Measurements from ENCODE around the gene RPUSD1. TPM values are rescaled to one million over a fixed set of nuclear protein-coding genes. Genes with fewer than 3 reads are reported as not detected.

The RPUSD1 gene
- total RNA-seq, 1 experiment from 2014 or later: 45.1 TPM

- no peaks in the 10 kb centered on the region for H3K36me3 Mint-ChIP-seq
- no peak for DNase-seq (ENCODE audit: low spot score)
- H3K27ac Mint-ChIP-seq: no peak overlapping the region
- no peak for ATAC-seq
- H3K4me1 Mint-ChIP-seq: peaks cover 30% of the 10 kb centered on the region
- no peak overlapping the region for H3K4me3 Mint-ChIP-seq
- ChIA-PET CTCF (interaction anchor here (0.6 to 3.5 kb wide), 5 partner anchors 8 to 248 kb away, joined by 3 to 21 read pairs (median 3); partner anchors contain the start of genes CHTF18, CIAO3 and RPUSD1), POLR2A (interaction anchor here (0.6 kb wide), 1 partner anchor 40 kb away, joined by 3 read pairs; no protein-coding TSS in a partner anchor)
- H3K27me3 Mint-ChIP-seq (ENCODE audit: low read depth): no peaks in the 10 kb centered on the region
- no peak for TF ChIP-seq ZNF317 (CRISPR knock-in tag; IDR thresholded peaks at IDR 0.05; ENCODE audit: borderline replicate concordance, low read depth)
- TF ChIP-seq IRF1 (CRISPR knock-in tag; IDR thresholded peaks at IDR 0.05): no peak
- no peak for TF ChIP-seq ZNF416 (CRISPR knock-in tag; IDR thresholded peaks at IDR 0.05)
- TF ChIP-seq E2F5 (CRISPR knock-in tag; IDR thresholded peaks at IDR 0.05): no peak
- no peak for TF ChIP-seq ZNF532 (CRISPR knock-in tag; IDR thresholded peaks at IDR 0.05; ENCODE audit: borderline replicate concordance)
- TF ChIP-seq E2F4 (CRISPR knock-in tag; IDR thresholded peaks at IDR 0.05; ENCODE audit: borderline replicate concordance, low read depth): no peak
- no peak for TF ChIP-seq ATF3 (CRISPR knock-in tag; conservative IDR thresholded peaks at IDR 0.05)
- no peak for TF ChIP-seq CREB1 (CRISPR knock-in tag; IDR thresholded peaks at IDR 0.05)
- TF ChIP-seq NR3C1 (CRISPR knock-in tag; conservative IDR thresholded peaks at IDR 0.05; ENCODE audit: low read depth): no peak
- TF ChIP-seq ZSCAN18 (CRISPR knock-in tag; IDR thresholded peaks at IDR 0.05): no peak
- no peak for TF ChIP-seq CDX4 (CRISPR knock-in tag; IDR thresholded peaks at IDR 0.05; ENCODE audit: borderline replicate concordance)
- no peaks in the 10 kb centered on the region for H3K9me3 Mint-ChIP-seq
Measured at GRCh38 chr16:749010-749409, 39.2 kb downstream of the RPUSD1 start.

GRCh38 chr16:747978-748746 is 40.0 kb downstream of the RPUSD1 start:
- POLR2A ChIA-PET: interaction anchor here (0.6 kb wide), 1 partner anchor 39 kb away, joined by 3 read pairs; no protein-coding TSS in a partner anchor
- Mint-ChIP-seq H3K4me3 (no peak overlapping the region), H3K4me1 (peaks cover 29% of the 10 kb centered on the region), H3K27ac (no peak overlapping the region; the same call in 1 of the 2 replicates), H3K9me3 (no peaks in the 10 kb centered on the region), H3K27me3 (ENCODE audit: low read depth) (no peaks in the 10 kb centered on the region), H3K36me3 (no peaks in the 10 kb centered on the region)
- DNase-seq (ENCODE audit: low spot score): no peak
- TF ChIP-seq MLX (CRISPR knock-in tag; IDR thresholded peaks at IDR 0.05) (no peak), ZNF121 (CRISPR knock-in tag; IDR thresholded peaks at IDR 0.05) (peak; percentile 44; the same call in 1 of the 2 replicates)
- CTCF ChIA-PET: no interaction called here
- no peak for ATAC-seq
